GM18870 (cell line): ENCODE results near the gene CCR8.

ENCODE experiments used
- ATAC-seq: cut with Tn5 transposase; IDR thresholded peaks from one replicate; pipeline ENCODE4 v1.9.1; 2021; ENCODE audit warnings: moderate library complexity; ENCODE audit not compliant: unreplicated experiment

The CCR8 gene, protein sequence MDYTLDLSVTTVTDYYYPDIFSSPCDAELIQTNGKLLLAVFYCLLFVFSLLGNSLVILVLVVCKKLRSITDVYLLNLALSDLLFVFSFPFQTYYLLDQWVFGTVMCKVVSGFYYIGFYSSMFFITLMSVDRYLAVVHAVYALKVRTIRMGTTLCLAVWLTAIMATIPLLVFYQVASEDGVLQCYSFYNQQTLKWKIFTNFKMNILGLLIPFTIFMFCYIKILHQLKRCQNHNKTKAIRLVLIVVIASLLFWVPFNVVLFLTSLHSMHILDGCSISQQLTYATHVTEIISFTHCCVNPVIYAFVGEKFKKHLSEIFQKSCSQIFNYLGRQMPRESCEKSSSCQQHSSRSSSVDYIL

DNA sequence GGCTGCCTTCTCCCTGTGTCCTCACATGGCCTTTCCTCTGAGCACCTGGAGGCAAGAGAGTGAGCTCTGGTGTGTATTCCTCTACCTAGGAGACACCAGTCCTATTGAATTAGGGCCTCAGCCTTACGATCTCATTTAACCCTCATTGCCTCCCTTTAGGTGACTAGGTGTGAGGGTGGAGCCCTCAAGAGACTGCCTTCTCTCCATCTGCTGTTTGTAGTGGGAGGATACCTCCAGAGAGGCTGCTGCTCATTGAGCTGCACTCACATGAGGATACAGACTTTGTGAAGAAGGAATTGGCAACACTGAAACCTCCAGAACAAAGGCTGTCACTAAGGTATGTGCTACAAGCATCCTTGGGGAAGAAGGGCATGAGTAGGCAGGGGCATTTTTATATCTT lies at the start of gene CCR8:
CCR8 (plus strand) TSS at position 217 of the 400 bp plus-strand sequence. CDS start 2,623 bp downstream, outside the sequence.
- no peak for ATAC-seq

DNA sequence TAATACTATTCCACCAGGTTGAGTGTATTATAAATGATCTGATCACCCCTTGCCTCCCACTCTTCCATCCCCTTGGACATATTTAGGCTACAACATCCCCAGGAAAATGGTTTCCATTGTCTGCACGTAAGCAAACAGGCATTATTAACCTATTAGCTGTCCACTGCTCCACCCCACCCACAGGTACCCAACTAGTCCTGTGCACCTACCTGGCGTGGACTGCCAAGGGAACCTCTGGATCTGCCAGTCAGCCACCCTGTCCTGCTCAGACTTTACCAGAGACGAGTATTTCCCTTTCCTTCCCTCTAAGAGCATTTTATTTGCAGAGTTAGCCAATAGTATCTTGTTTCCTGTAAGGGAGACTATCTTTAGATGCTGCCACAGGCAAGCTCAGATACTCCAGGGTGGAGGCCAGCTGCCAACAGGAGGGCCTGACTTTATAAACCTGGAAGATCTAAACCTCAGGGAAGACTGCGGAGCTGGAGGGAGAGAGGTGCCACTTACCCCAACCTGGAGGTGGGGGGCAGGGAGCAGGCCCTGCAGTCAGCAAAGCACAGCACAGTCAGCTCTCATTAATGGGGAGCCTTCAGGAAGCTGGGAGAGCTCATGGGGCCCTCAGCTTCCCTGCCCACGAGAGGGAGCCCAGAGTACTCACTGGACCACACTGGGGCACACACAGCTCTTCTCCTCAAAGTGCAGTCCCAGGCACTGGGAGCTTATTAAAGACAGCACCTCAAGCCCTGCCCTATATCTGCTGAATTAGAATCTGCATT lies 49.6 kb upstream of the CCR8 start, which contains the start of gene CX3CR1:
CX3CR1 (minus strand) TSS at position 292 of the 773 bp plus-strand sequence. CDS start 13,527 bp downstream, outside the sequence.
- ATAC-seq = no peak

DNA sequence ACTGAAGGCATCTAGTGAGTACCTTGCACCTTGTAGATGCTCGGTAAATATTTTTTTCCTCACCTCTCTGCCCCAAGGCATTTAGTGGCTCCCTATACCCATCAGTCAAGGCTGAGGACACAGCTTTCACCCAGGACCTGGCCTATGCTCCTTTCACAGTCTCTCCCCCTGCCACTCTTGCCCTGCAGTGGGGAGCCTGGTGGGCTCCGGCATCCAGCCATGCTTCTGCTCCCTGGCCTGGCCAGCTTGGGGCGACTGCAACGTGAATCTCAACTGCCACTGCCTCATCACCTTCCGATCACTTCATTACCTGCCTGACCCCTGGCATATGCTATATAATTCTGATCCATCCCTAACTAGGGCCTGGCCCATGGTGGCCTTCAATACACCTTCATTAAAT lies 48.9 kb upstream of the CCR8 start:
- no peak for ATAC-seq

DNA sequence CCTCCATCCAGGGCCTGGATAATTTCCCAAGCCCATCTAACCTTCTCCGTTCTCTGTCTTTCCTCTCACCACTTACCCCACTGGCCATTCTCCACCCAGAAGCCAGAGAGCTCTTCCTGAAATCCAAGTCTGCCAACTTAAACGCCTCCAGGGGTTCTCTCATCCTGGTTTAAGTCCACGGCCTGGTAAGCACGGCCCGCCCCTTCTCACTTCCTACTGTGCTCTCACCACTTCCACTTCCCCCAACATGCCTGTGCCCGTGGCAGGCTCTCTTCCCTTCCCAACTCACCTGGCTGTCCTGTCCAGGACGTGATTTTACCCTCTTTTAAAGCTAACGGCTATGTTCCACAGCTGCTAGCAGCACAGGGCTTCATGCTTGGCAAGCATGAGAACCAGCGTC lies 48.0 kb upstream of the CCR8 start:
- no peak for ATAC-seq

DNA sequence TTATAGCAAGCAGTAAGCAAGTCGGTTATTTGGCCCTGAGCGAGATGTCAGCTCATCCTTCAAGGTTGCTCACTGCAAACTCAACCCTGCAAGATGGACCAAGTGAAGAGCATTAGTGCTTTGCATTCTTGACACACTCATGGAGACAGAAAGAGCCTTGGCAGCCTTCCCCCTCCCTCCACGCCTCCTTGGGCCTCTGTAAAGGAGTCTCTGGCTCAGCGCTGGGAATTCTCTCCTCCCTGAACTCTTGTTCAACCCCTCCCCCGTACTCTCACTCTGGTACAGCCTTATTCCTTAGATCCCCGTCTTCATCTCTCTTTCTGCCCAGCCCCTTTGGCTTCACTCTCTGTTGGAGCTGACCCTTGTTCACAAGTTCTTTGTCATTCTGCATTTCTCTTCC lies 47.5 kb upstream of the CCR8 start:
- ATAC-seq = no peak

DNA sequence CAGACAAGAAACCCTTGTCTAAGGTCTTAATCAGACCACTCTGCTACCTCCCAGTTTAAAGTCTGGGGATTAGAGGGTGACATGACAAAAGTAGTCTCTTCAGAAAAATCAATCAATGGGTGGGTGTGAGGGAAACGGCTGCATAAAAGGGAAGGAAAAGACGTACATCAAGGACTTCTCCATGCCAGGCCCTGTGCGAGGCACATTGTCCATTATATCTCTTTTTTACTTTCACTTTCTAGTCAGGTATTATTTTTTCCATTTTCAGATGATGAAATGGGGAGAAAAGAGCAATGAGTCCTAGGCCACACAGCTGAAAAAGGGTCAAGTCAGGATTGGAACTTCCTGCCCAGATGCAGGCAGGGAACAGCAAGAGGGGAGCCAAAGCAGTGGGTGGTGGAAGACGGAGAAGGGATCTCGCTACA lies 45.0 kb upstream of the CCR8 start:
- no peak for ATAC-seq

DNA sequence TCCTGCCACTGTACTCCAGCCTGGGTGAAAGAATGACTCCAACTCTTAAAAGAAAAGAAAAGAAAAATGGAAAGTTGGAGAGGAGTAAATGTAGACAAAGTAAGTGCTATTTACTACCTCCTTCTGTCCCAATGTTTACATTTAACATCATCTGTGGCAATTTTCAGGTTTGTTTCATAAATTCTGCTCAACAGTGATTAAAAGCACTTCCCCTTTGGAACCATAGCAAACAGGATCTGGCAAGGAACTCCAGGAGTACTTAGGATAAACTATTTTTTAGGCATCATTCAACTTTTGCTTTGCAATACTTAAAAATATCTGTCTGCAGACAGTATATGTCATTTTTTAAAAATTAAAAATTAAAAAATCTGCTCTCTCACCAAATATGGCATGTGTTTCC lies 44.2 kb upstream of the CCR8 start:
- no peak for ATAC-seq

DNA sequence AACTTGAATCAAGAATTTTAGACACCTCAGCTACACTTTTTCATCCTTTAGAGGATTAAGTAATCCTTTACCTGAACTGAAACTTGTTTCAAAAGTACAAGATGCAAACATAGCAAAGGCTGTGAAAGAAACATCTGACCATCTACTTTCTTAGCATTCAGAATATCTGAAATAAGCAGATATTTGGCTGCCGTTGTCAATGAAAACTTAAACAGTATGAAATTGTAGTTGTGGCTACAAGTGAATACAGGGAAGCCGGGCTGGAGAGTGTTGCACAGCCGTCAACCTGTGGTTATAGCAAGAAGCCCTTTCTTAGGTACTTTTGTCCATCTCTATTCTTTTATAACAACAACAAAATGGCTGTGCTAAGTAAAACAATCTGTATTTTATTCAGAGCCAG lies 42.7 kb upstream of the CCR8 start:
- ATAC-seq = no peak

DNA sequence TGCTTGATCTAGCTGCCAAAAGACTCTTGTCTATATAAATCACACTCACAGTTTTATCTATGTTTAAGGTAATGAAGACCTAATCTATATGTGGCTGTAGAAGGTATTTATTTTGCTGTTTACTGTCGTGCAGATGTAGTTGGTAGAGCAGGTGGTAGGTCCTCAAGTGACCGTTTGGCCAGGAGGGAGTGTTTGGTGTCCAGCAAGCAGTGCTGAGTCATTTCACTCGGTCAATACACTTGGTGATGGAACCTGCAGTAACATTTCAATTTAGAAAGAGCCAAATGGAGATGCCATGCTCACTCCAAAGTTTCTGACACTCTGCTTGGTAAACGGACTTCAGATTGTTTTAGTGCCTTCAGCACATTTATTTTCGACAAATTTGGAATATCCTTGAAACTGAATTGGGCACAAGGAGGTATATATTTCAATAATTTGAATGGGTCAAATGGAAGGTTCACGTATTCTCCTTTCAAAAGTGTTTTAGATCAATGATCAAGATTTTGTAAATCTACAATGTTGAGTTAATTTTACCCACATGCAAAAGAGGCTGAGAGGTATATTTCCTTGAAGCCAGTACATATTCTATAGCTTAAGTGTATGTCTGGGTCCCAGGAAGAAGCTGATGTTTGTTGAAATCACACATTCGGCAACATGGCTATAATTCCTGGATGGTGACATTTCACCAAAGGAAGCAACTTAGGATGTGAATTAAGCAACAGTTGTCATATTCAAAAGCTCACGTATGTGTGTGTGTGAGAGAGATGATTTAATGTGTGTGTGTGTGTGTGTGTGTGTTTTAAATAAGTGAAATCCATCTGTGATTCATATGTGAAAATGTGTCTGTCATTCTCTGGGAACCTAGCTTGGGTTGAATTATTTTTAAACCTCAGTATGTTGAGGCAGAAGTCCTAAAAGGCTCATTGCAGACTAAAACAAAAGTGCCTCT lies 42.0 kb upstream of the CCR8 start:
- no peak for ATAC-seq

DNA sequence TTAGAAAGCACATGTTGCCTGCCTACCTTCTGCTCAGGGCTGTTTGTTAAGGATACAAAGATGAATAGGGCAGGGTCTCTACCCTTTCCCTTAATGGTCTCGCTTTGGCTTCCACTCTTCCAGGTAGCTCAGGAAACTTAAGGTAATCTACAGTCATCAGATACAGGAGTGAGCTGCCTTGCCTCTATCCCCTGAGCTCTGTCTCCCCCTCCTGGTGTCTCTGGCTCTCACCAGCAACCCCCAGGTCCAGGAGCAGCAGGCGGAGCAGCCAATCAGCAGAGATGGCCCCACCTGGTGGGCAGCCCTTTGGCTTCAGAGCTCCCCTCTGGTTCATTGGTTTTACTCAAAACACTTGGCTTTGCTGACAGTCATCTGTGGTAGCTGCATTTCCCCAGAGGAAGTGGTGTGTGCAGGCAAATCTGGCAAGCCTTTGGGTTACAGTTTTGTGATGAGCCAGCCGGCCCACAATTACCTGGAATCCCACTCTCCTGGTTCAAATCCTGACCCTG lies 41.2 kb upstream of the CCR8 start:
- ATAC-seq = peak; percentile 97

DNA sequence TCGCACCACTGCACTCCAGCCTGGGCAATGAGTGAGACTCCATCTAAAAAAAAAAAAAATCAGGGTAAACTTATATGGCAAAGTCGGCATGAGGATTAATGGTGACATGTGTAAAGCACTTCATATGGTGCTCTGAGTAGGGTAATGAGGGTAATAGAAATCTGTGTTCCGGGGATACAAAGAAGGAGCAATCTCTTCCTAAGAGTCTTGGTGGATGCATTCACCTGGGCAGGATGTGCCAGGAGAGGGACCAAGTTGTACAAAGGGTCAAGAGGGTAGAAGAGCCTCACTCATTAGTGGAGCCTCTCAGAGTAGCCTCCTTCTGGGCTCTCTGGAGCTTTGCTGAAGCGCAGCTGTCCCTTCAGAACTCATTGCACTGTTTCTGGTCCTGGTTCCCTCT lies 40.4 kb upstream of the CCR8 start:
- no peak for ATAC-seq

DNA sequence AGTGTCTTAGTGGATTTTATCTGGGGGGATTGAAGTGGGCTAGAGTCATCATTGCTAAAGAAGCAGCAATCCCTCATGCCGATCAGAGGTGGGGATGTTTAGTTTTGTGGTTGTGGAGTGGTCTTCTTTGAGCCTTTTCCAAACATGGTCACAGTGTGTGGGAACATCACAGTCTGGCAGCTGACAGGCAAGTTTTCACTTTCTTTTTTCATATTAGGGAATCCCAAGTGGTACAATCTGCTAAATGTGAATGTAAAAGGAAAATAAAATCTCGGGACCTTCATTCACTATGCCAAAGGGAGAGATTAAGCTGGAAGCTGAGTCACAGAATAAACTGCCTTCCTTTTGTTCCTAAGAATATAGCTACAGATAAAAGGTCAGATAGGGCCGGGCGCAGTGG lies 39.3 kb upstream of the CCR8 start:
- no peak for ATAC-seq

DNA sequence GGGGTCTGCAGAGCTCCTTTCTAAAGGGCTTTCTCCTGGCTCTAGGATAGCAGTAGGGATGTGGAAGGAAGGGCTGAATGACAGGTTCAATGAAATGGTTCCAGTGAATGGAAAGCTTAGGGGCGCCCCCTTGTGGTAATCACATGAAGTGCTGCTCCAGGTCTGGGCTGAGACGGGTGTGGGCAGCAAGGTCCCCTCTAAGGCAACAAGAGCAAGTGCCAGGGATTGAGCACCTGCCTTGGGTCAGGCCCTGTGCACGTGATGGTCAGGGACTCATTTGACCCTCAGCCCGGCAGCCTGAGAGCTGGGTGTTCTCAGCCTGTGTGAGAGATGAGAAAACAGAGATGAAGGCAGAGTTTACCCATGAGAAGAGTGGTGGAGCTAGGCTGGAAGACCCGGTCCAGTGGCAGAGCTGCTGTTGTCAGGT lies 37.6 kb upstream of the CCR8 start:
- ATAC-seq = no peak

DNA sequence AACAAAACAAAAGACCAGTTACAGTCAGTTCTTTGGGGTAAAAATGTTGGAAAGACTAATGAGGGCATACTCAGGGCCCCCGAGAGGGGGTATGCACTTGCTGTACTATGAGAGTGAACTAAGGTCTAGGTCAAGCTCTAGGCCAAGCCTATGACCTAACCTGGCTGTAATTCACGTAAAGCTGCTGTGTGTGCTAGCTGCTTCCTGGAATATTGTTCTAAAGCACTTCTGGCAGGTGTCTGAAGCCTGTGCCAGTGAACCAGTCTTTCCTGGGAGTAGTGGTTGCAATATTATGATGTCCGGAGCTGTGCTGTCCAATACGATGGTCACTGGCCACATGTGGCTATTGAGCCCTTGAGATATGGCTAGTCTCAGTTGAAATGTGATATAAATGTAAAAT lies 36.5 kb upstream of the CCR8 start:
- no peak for ATAC-seq

DNA sequence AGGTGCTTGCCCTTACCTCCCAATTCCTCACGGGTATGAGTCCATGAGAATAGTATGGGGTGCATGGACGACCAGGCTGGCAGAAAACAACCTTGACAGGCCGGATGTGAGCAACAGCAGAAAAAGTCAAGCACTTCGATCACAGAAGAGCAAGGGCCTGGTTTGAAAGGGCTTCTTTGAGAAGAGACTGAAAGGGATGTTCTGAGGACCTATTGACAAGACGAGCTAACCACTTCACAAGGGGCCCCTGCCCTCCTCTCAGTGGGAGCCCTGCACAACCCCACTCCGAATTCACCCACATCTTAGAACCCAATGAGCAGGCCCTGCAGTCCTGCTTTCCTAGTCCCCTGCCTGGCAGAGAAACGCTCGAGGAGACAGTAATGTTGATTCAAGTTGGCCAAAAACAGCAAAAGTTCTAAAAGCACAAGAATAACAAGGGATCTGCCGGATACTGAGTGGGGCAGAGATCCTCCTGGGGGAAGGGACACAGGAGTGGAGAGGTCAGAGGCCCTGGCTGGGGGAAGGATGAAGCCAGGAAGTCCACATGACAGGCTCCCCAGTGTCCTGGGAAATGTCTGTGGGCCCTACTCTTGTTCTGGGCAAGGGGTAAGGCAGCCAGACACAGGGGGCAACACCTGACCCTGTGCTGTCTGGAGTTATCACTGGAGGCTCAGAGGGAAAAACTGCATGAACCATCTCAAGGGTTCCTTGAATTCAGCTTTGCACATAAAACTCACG lies 34.9 kb upstream of the CCR8 start:
- ATAC-seq = no peak

DNA sequence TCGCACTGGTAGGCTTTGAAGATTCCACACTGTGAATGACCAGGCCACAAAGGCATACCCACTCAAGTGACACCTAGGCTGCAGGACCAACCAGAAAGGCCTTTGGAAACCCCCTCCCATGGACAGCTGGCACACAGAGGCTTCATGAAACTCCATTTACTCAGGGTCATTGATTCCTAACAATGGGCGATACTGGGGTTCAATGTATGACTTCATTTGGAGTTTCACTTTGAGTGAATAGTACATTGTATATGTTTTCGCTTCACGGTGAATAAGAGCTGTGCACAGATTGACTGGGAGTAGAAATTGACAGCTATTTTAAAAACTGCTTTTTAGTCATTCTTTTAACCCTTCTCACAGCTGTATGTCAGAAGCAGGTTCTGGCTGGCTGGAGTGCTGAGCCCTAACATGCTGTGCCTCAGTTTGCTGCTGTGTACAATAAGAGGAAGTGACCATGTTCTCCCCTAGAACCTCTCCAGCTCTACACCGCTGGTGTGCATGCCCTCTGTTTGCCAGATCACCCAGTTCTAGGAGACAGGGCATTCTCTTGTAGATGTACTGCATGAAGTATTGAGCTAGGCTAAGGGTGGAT lies 34.2 kb upstream of the CCR8 start:
- peak; percentile 94 for ATAC-seq

DNA sequence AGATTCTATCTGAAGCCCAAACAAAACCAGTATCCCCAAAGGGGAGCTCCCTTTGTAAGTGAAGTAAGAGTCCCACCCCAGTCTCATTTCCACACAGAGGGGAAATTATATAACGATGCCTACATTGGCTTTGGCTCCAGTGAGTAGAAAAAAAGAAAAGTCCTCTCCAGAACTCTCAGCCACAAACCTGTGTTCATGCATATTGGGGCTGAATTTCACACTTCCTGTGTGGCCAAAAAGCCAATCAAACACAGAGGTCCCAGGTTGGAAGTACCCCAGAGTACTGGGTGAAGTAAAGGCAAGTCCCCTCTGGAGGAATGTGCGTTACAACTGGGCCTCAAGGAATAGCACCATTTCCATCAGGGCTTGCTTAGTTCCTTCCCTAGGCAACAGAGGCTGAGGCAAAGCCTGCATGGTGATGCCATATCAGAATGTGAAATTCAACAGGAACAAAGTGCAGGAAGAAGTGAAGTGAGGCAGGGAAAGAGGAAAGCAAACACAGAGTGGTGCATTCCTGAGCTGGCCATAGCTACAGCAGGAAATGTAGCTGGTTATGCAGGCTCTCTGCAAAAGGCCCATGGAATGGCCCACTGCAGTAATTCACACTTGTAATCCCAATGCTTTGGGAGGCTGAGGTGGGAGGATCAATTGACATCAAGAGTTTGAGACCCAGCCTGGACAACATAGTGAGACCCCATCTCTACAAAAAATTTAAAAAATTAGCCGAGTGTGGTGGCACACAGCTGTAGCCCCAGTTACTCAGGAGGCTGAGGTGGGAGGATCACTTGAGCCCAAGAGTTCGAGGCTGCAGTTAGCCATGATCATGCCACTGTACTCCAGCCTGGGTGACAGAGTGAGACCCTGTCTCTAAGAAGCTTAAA lies 33.1 kb upstream of the CCR8 start:
- ATAC-seq = no peak

DNA sequence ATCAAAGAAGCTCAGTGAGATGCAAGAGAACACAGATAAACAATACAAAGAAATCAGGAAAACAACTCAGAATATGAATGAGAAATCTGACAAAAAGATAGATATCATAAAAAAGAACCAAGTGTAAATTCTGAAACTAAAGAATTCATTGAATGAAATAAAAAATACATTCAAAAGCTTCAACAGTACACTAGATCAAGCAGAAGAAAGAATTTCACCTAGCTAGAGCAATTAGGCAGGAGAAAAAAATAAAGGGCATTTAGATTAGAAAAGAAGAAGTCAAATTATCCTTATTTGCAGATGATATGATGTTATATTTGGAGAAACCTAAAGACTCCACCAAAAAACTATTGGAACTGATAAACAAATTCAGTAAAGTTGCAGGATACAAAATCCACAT lies 30.2 kb upstream of the CCR8 start:
- ATAC-seq = no peak

DNA sequence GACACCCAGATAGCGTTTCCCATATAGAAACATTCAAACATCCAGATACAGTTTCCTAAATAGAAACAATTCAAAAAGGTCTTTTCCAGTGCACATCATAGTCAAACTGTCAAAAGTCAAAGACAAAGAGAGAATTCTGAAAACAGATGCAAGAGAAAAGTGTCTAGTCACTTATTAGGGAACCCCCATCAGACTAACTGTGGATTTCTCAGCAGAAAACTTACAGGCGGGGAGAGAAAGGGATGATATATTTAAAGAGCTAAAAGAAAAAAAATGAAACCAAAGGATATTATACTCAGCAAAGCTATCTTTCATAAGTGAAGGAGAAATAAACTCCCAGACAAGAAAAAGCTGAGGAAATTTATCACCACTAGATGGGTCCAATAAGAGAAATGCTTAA lies 27.3 kb upstream of the CCR8 start:
- no peak for ATAC-seq
